Loucy (cell line): Measurements from ENCODE around the gene GDNF.

ENCODE experiments used
- H2AFZ ChIP-seq: fragments of 200-600 bp; sonication (generic); 2 replicates; pipeline ENCODE4 v1.6.0; 2016; ENCODE audit warnings: antibody characterized with exemption, mild to moderate bottlenecking, low read length, moderate library complexity
- H3F3A ChIP-seq: fragments of 200-600 bp; 2 replicates; pipeline ENCODE4 v1.6.0; 2016; ENCODE audit warnings: antibody characterized with exemption, low read depth, mild to moderate bottlenecking
- H3K27me3 ChIP-seq: fragments of 200-600 bp; sonication (generic); 2 replicates; pipeline ENCODE4 v1.6.1; 2014; ENCODE audit warnings: low read length, mild to moderate bottlenecking; ENCODE audit not compliant: insufficient read depth, poor library complexity, severe bottlenecking
- H3K36me3 ChIP-seq: fragments of 200-600 bp; sonication (generic); 2 replicates; pipeline ENCODE4 v1.6.1; 2016; ENCODE audit warnings: low read length; ENCODE audit not compliant: insufficient read depth
- H3K4me1 ChIP-seq: fragments of 200-600 bp; sonication (generic); 2 replicates; pipeline ENCODE4 v1.5.1; 2014; ENCODE audit warnings: low read length, mild to moderate bottlenecking; ENCODE audit not compliant: insufficient read depth, poor library complexity, severe bottlenecking
- H3K4me2 ChIP-seq: fragments of 200-600 bp; sonication (generic); 2 replicates; pipeline ENCODE4 v1.6.0; 2014; ENCODE audit warnings: antibody characterized with exemption, low read length, low read depth, mild to moderate bottlenecking; ENCODE audit not compliant: poor library complexity, severe bottlenecking
- H3K4me3 ChIP-seq: fragments of 200-600 bp; sonication (generic); 2 replicates; pipeline ENCODE4 v1.5.1; 2014; ENCODE audit warnings: low read length, mild to moderate bottlenecking, mixed read lengths; ENCODE audit not compliant: poor library complexity, severe bottlenecking
- H3K79me2 ChIP-seq: fragments of 200-600 bp; sonication (generic); 2 replicates; pipeline ENCODE4 v1.6.1; 2014; ENCODE audit warnings: low read length; ENCODE audit not compliant: insufficient read depth
- H3K9ac ChIP-seq: fragments of 200-600 bp; sonication (generic); 2 replicates; pipeline ENCODE4 v1.6.0; 2014; ENCODE audit warnings: mild to moderate bottlenecking, low read depth, low read length, moderate library complexity; ENCODE audit not compliant: poor library complexity, severe bottlenecking
- H3K9me2 ChIP-seq: fragments of 200-600 bp; sonication (generic); replicated peaks from 2 replicates; pipeline ENCODE4 v1.6.1; 2016; ENCODE audit warnings: low read depth, low read length, mixed read lengths
- H3K9me3 ChIP-seq: fragments of 200-600 bp; sonication (generic); 2 replicates; pipeline ENCODE4 v1.6.1; 2014; ENCODE audit warnings: mild to moderate bottlenecking, antibody characterized with exemption, low read length, low read depth; ENCODE audit not compliant: insufficient read depth
- H4K20me1 ChIP-seq: fragments of 200-600 bp; sonication (generic); 2 replicates; pipeline ENCODE4 v1.6.0; 2014; ENCODE audit warnings: antibody characterized with exemption, low read length, mild to moderate bottlenecking; ENCODE audit not compliant: insufficient read depth, poor library complexity, severe bottlenecking
- CTCF ChIP-seq: fragments of 200-600 bp; sonication (generic); conservative IDR thresholded peaks from 2 replicates; pipeline ENCODE4 v1.5.1; 2014; ENCODE audit warnings: mild to moderate bottlenecking, antibody characterized with exemption, low read length
- EZH2phosphoT487 ChIP-seq: fragments of 200-600 bp; IDR thresholded peaks from 2 replicates; pipeline ENCODE4 v1.6.1; 2018; ENCODE audit warnings: antibody characterized with exemption, mild to moderate bottlenecking, moderate library complexity, borderline replicate concordance

The GDNF gene

GRCh38 chr5:37876245-37876644 is 36.4 kb upstream of the GDNF start:
- no peak overlapping the region for H2AFZ ChIP-seq
- H3F3A ChIP-seq, result no peaks in the 10 kb centered on the region
- no peaks in the 10 kb centered on the region for H4K20me1 ChIP-seq
- no peaks in the 10 kb centered on the region for H3K36me3 ChIP-seq
- no peak overlapping the region for H3K4me3 ChIP-seq
- no peaks in the 10 kb centered on the region; the same call in 1 of the 2 replicates for H3K9me3 ChIP-seq
- H3K9me2 ChIP-seq, result no peaks in the 10 kb centered on the region
- TF ChIP-seq CTCF, result no peak
- TF ChIP-seq EZH2phosphoT487, result no peak
- H3K4me1 ChIP-seq, result no peaks in the 10 kb centered on the region
- no peak overlapping the region for H3K4me2 ChIP-seq
- H3K27me3 ChIP-seq, result no peaks in the 10 kb centered on the region
- H3K9ac ChIP-seq, result no peak overlapping the region
- H3K79me2 ChIP-seq, result no peaks in the 10 kb centered on the region

- Histone ChIP-seq H3K4me2 (no peak overlapping the region), H3K79me2 (no peaks in the 10 kb centered on the region)
Observed at GRCh38 chr5:37875051-37875787, 35.4 kb upstream of the GDNF start.

GRCh38 chr5:37873988-37874387 is 34.1 kb upstream of the GDNF start:
- TF ChIP-seq CTCF (no peak), EZH2phosphoT487 (no peak)
- H3K4me1 ChIP-seq, result no peaks in the 10 kb centered on the region
- H3K27me3 ChIP-seq, result no peaks in the 10 kb centered on the region
- H3K4me2 ChIP-seq, result no peak overlapping the region
- no peak overlapping the region for H3K4me3 ChIP-seq
- H3K9me3 ChIP-seq, result no peaks in the 10 kb centered on the region; the same call in 1 of the 2 replicates
- no peaks in the 10 kb centered on the region for H3K36me3 ChIP-seq
- H3K9me2 ChIP-seq, result no peaks in the 10 kb centered on the region
- no peak overlapping the region for H2AFZ ChIP-seq
- no peaks in the 10 kb centered on the region for H4K20me1 ChIP-seq
- no peaks in the 10 kb centered on the region for H3K79me2 ChIP-seq
- H3K9ac ChIP-seq, result no peak overlapping the region
- H3F3A ChIP-seq, result no peaks in the 10 kb centered on the region

More at GRCh38 chr5:37875051-37875787, 35.4 kb upstream of the GDNF start:
- Histone ChIP-seq H3K9me2 (no peaks in the 10 kb centered on the region), H3K9me3 (no peaks in the 10 kb centered on the region; the same call in 1 of the 2 replicates), H3K9ac (no peak overlapping the region), H2AFZ (no peak overlapping the region), H3K27me3 (no peaks in the 10 kb centered on the region), H3K4me1 (no peaks in the 10 kb centered on the region), H4K20me1 (no peaks in the 10 kb centered on the region), H3K4me3 (no peak overlapping the region), H3K36me3 (no peaks in the 10 kb centered on the region), H3F3A (no peaks in the 10 kb centered on the region)
- TF ChIP-seq CTCF, result 0 out of 2 replicates have a peak, but pooled peaks have one; percentile 22
- no peak for TF ChIP-seq EZH2phosphoT487
